22Rv1 (cell line): Measurements from ENCODE around the gene DIABLO.

ENCODE experiments used
- CTCF ChIP-seq: fragments of 450-650 bp; IDR thresholded peaks from 2 replicates; pipeline ENCODE4 v1.5.1; 2017; ENCODE audit warnings: mild to moderate bottlenecking
- ZFX ChIP-seq: fragments of 450-650 bp; IDR thresholded peaks from 2 replicates; pipeline ENCODE4 v1.6.1; 2017; ENCODE audit warnings: antibody characterized with exemption, borderline replicate concordance

- TF ChIP-seq CTCF: no peak
- no peak for TF ChIP-seq ZFX
Measured at GRCh38 chr12:122232691-122233090, 6.8 kb upstream of the DIABLO start.
